C1 segment of cervical spinal cord (tissue), 14 donors: ENCODE measurements around the gene COL9A3.
"Not testable (repeated sequence)": the region's sequence is repeated elsewhere in the genome, so short reads cannot be mapped to it uniquely, and the experiment has no call there.

ENCODE experiments used
- DNase-seq, 14 donors: peaks; one replicate each; lab custom pipeline; 2025; lab: John Stamatoyannopoulos, UW

COL9A3 gene

DNA sequence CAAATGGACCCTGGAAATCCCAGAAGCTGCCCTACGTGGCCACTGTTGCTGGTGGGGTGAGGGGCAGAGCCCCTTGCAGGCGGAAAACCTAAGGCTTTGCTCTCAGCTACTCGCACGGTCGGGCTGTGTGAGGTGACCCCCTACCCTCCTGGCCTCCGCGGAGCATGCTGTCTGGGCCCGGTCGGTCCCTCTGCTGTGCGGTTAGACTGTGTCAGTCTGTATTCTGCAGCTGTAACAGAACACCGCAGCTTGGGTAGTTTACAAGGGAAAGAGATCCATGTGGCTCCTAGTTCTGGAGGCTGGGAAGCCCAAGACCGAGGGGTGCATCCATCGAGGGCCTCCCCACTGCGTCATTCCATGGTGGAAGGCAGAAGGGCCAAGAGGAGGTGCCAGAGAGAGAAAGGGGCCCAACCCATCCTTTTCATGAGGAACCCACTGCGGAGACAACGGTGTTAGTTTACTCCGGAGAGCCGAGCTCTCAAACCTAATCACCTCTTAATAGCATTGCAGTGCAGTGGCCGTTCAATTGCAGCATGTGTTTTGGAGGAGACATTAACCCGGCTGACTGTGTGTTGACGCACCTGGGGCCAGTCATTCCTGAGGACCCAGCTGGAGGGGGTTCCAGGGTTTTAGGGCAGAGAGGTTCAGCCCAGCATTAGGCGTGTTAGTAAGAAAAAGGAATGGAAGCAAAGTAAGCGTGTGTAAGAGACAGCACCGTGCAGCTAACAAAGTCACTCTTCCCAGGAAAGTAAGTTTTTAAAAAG lies 18.3 kb downstream of the COL9A3 start:
- no peak for DNase-seq

- no peak for DNase-seq
These were observed 19.3 kb downstream of the COL9A3 start for GRCh38 chr20:62835931-62836861.

DNA sequence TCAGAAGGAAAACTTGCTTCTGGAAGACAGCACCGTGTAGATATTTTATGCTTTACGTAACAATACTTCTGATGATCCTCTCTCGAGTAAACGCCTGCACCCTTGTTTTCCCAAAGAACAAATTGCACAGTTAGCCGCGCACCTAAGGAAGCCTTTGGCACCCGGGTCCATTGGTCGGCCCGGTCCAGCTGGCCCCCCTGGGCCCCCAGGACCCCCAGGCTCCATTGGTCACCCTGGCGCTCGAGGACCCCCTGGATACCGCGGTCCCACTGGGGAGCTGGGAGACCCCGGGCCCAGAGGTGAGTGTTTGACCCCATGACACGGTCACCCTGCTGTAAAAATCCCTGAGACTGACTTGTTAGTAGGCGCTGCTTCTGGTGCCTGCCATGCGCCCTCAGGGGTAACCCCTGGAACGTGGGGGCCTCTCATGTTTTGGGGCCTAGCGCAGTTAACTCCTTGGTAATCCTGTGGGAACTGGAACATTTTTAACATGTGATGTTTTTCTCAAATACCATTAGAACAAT lies 20.2 kb downstream of the COL9A3 start:
- DNase-seq: no peak

GRCh38 chr20:62837790-62838127 lies 20.9 kb downstream of the COL9A3 start:
- no peak for DNase-seq

- no peak for DNase-seq
These were observed 21.5 kb downstream of the COL9A3 start for GRCh38 chr20:62838128-62838891.

GRCh38 chr20:62839261-62839660 lies 22.4 kb downstream of the COL9A3 start:
- no peak for DNase-seq

DNA sequence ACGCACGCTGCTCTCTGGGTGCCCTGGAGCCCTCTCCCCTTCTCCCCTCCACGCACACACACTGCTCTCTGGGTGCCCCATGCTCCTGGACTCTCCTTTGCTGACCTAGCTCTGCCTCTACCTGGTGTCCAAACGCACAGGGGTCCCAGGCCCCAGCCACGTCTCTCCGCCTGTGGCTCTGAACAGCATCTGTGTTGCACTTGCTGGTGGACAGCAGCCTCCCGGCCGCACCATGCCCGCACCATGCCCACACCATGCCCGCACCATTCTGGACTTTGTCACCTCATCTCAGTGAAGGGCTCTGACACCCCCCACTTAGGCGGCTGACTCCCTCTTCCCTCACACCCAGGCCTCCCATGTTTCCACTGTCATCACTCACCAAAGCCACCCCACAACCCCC lies 23.0 kb downstream of the COL9A3 start:
- no peak for DNase-seq

DNA sequence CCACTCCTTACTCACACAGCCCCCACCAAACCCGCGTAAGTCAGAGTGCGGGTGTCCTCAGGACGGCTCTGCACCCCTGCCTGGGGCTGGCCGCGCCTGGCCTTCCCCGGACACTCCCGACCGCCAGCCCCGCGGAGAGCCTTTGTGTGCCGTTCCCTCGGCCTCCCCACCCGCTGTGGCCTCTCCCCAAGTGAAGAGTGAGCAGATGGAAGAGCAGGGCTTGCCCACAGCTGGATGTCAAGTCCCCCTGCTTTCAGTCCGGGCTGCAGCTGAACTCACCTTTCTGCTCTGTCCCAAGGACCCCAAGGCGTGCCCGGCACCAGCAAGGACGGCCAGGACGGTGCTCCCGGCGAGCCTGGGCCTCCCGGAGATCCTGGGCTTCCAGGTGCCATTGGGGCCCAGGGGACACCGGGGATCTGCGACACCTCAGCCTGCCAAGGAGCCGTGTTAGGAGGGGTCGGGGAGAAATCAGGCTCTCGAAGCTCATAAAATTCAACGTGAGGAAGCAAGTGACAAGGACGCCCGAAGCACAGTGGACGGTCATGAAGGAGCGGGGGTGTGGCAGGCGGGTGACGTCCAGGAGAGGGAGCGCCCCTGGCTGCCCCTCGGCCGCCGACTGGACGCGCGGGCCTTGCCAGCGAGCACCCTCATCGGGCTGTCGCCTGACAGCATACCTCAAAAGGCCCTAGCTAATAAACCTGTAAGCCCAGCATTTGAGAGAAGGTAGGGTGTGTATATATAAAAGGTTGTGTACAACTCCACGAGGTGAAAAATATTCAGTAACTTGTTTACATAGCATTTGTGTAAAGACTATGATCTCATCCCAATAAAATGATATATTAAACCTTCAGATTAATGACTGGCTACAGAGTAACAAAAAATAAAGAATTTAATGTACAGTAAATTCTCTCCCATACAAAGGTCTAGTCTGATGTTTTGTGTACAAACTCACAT lies 23.7 kb downstream of the COL9A3 start:
- no peak for DNase-seq

GRCh38 chr20:62841705-62842212 lies 24.9 kb downstream of the COL9A3 start:
- no peak for DNase-seq

DNA sequence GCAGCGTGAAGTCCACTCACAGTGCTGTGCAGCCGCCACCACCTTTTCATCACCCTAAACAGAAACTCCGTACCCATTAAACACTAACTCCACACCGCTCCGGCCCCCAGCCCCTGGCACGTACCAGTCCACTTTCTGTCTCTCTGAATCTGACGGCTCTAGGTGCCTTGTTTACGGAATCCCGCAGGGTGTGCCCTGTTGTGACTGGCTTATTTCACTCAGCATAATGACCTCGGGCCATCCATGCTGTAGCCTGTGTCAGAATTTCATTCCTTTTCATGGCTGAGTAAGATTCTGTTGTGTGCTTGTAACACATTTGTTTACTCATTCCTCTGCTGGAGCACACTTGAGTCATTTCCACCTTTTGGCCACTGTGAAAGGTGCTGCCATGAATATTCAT lies 26.8 kb downstream of the COL9A3 start:
- no peak for DNase-seq

GRCh38 chr20:62844182-62844581 lies 27.3 kb downstream of the COL9A3 start:
- no peak for DNase-seq

DNA sequence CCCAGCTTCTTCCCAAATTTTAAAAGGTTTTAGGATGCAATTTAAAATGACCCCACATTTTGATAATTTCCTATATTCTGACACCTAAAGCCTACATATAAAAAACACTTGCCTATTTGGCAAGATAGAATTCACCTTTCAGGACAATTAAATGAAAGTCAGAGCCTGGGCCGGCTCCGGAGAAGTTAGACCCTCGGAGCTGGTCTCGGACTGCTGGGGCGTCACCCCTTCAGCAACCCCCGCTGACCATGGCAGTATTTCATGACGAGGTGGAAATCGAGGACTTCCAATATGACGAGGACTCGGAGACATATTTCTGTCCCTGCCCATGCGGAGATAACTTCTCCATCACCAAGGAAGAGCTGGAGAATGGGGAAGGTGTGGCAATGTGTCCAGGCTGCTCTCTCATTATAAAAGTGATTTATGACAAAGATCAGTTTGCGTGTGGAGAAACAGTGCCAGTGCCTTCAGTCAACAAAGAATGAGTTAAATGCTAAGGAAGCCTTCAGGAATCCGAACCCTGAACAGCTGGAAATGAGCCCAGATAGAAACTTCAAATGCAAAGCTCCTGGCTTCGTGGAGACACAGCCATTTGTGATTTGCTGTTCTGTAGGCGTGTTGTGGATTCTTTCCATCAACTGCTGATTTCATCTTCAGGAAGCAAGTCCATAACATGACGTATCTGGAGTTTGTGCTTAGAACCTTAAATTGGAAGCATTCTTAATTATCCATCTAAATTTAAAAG lies 28.7 kb downstream of the COL9A3 start:
- DNase-seq: no peak

DNA sequence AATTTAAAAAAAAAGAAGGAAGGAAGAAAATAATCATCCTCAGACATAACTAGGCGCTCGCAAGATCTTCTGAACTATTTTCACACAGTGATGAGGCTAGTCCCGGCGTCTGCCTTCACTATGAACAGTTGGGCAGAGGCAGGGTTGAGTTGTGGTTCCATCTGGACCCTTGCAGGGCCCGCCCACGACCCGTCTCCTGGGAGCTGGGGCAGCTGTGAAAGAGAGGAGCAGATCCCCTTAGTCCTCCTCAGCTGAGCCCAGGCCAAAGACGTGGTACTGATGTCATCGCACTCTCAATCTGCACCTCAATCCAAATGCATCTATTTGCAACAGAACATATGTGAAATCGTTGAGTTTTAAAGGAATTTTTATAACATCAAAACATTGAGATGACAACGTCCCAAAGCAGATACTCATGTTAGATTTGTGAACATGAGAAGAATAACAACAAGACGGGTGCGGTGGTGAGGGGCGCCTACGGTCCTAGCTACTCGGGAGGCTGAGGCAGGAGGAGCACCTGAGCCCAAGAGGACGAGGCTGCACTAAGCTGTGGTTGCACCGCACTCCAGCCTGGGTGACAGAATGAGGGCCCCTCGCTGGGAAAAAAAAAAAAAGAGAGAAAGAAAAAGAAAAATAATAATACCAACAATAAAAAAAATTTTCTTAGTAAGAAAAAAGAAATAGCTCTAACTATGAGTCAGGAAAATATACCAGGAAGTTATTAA lies 29.5 kb downstream of the COL9A3 start:
- no peak for DNase-seq

DNA sequence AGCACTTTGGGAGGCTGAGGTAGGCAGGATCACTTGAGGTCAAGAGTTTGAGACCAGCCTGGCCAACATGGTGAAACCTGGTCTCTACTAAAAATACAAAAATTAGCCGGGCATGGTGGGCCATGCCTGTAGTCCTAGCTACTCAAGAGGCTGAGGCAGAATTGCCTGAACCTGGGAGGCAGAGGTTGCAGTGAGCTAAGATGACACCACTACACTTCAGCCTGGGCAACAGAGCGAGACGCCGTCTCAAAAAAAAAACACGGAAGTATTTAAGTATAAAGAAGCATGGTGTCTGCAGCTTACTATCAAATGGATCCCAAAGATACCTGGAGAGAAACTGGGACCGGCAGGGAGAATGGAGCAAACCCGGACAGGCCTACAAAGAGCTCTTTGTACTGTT lies 32.1 kb downstream of the COL9A3 start:
- DNase-seq: not testable (repeated sequence)

- no peak for DNase-seq
These were observed 32.6 kb downstream of the COL9A3 start for GRCh38 chr20:62849431-62849830.

GRCh38 chr20:62850333-62850974 lies 33.6 kb downstream of the COL9A3 start:
- DNase-seq: peak in 11 of 14 donors; percentile 49 to 85 (median 73)

GRCh38 chr20:62852196-62852595 lies 35.3 kb downstream of the COL9A3 start:
- no peak for DNase-seq

DNA sequence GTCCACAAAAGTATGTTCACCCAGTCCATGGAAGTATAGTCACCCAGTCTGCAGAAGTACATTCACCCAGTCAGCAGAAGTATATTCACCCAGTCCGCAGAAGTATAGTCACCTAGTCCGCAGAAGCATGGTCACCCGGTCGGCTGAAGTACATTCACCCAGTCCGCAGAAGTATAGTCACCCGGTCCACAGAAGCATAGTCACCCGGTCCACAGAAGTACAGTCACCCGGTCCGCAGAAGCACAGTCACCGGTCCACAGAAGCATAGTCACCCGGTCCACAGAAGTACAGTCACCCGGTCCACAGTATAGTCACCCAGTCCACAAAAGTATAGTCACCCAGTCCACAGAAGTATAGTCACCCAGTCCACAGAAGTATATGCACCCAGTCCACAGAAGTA lies 36.0 kb downstream of the COL9A3 start:
- DNase-seq: no peak

DNA sequence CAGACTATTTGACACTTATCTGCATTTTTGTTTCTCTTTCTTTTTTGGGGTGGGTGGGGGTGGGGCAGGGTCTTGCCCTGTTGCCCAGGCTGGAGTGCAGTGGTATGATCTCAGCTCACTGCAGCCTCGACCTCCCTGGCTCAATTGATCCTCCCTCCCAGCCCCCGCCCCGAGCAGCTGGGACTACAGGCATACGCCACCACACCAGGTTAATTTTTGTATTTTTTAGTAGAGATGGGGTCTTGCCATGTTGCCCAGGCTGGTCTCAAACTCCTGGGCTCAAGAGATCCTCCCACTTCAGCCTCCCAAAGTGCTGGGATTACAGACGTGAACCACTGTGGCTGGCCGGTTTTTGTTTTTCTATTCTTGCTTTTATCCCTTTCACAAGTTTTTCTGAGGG lies 36.5 kb downstream of the COL9A3 start:
- DNase-seq: not testable (repeated sequence)
